Neuron (in vitro differentiated cells): ENCODE results near the gene ST3GAL4.
"Not testable (repeated sequence)": the region's sequence is repeated elsewhere in the genome, so short reads cannot be mapped to it uniquely, and the experiment has no call there.

Experiments used
- H2AFZ ChIP-seq: one replicate; pipeline ENCODE4 v1.6.1; 2013; ENCODE audit warnings: low read depth, mild to moderate bottlenecking, inconsistent platforms, low read length, moderate library complexity
- H3K27me3 ChIP-seq: one replicate; pipeline ENCODE4 v1.6.1; 2013; ENCODE audit warnings: low read length; ENCODE audit not compliant: insufficient read depth
- H3K36me3 ChIP-seq: one replicate; pipeline ENCODE4 v1.6.1; 2013; ENCODE audit warnings: low read length; ENCODE audit not compliant: insufficient read depth
- H3K4me1 ChIP-seq: one replicate; pipeline ENCODE4 v1.6.1; 2013; ENCODE audit warnings: low read length; ENCODE audit not compliant: insufficient read depth
- H3K4me3 ChIP-seq: 2 replicates; pipeline ENCODE4 v1.5.1; 2013; ENCODE audit warnings: mild to moderate bottlenecking, low read length, moderate library complexity
- H3K9me3 ChIP-seq: one replicate; pipeline ENCODE4 v1.6.1; 2013; ENCODE audit warnings: low read length

The ST3GAL4 gene

GRCh38 chr11:126345283-126345682 lies 10.2 kb upstream of the ST3GAL4 start:
- Histone ChIP-seq H3K4me3 (no peak overlapping the region), H3K9me3 (no peaks in the 10 kb centered on the region), H2AFZ (no peak overlapping the region), H3K27me3 (no peaks in the 10 kb centered on the region), H3K4me1 (no peaks in the 10 kb centered on the region), H3K36me3 (peaks cover 20% of the 10 kb centered on the region)

- Histone ChIP-seq H2AFZ (no peak overlapping the region), H3K36me3 (peaks cover 20% of the 10 kb centered on the region), H3K9me3 (no peaks in the 10 kb centered on the region), H3K27me3 (no peaks in the 10 kb centered on the region), H3K4me1 (no peaks in the 10 kb centered on the region), H3K4me3 (no peak overlapping the region)
Observed at GRCh38 chr11:126345759-126346585, 9.5 kb upstream of the ST3GAL4 start.

- Histone ChIP-seq H3K36me3 (peaks cover 20% of the 10 kb centered on the region), H3K4me3 (no peak overlapping the region), H3K9me3 (no peaks in the 10 kb centered on the region), H2AFZ (no peak overlapping the region), H3K27me3 (no peaks in the 10 kb centered on the region), H3K4me1 (no peaks in the 10 kb centered on the region)
Observed at GRCh38 chr11:126346586-126346940, 8.9 kb upstream of the ST3GAL4 start.

GRCh38 chr11:126346946-126347345 lies 8.5 kb upstream of the ST3GAL4 start:
- H3K36me3 ChIP-seq = peaks cover 20% of the 10 kb centered on the region
- not testable (repeated sequence) for H3K4me3 ChIP-seq, H3K27me3 ChIP-seq, H2AFZ ChIP-seq, H3K4me1 ChIP-seq, H3K9me3 ChIP-seq

GRCh38 chr11:126347751-126348668 lies 7.5 kb upstream of the ST3GAL4 start:
- Histone ChIP-seq H3K4me1 (no peaks in the 10 kb centered on the region), H3K27me3 (no peaks in the 10 kb centered on the region), H3K9me3 (no peaks in the 10 kb centered on the region), H3K4me3 (no peak overlapping the region), H2AFZ (no peak overlapping the region), H3K36me3 (peaks cover 20% of the 10 kb centered on the region)

GRCh38 chr11:126348806-126349582 lies 6.5 kb upstream of the ST3GAL4 start:
- no peak overlapping the region for H3K4me3 ChIP-seq
- H3K27me3 ChIP-seq = no peaks in the 10 kb centered on the region
- H3K36me3 ChIP-seq = peaks cover 17% of the 10 kb centered on the region
- H3K4me1 ChIP-seq = no peaks in the 10 kb centered on the region
- no peaks in the 10 kb centered on the region for H3K9me3 ChIP-seq
- no peak overlapping the region for H2AFZ ChIP-seq

- Histone ChIP-seq H3K9me3 (no peaks in the 10 kb centered on the region), H2AFZ (no peak overlapping the region), H3K4me3 (no peak overlapping the region), H3K36me3 (peaks cover 12% of the 10 kb centered on the region), H3K4me1 (peaks cover 5% of the 10 kb centered on the region), H3K27me3 (no peaks in the 10 kb centered on the region)
Observed at GRCh38 chr11:126350836-126351235, 4.7 kb upstream of the ST3GAL4 start.

GRCh38 chr11:126352163-126352562 lies 3.3 kb upstream of the ST3GAL4 start:
- Histone ChIP-seq H2AFZ (no peak overlapping the region), H3K4me3 (no peak overlapping the region), H3K27me3 (no peaks in the 10 kb centered on the region), H3K36me3 (peaks cover 4% of the 10 kb centered on the region), H3K4me1 (peaks cover 18% of the 10 kb centered on the region), H3K9me3 (no peaks in the 10 kb centered on the region)

- H3K4me1 ChIP-seq = peaks cover 18% of the 10 kb centered on the region
- H3K4me3 ChIP-seq = no peak overlapping the region
- H3K9me3 ChIP-seq = no peaks in the 10 kb centered on the region
Observed at GRCh38 chr11:126352934-126353801, 2.3 kb upstream of the ST3GAL4 start.

GRCh38 chr11:126354631-126355323 lies 709 bp upstream of the ST3GAL4 start:
- peak overlapping the region; percentile 86 for H3K4me3 ChIP-seq

More at GRCh38 chr11:126352934-126353801, 2.3 kb upstream of the ST3GAL4 start:
- Histone ChIP-seq H3K36me3 (no peaks in the 10 kb centered on the region), H2AFZ (no peak overlapping the region), H3K27me3 (no peaks in the 10 kb centered on the region)

GRCh38 chr11:126355926-126356897 lies 726 bp downstream of the ST3GAL4 start:
- H3K27me3 ChIP-seq = no peaks in the 10 kb centered on the region
- H3K4me1 ChIP-seq = peaks cover 18% of the 10 kb centered on the region
- H3K9me3 ChIP-seq = no peaks in the 10 kb centered on the region
- peak overlapping the region; percentile 86 for H3K4me3 ChIP-seq
- no peak overlapping the region for H2AFZ ChIP-seq
- no peaks in the 10 kb centered on the region for H3K36me3 ChIP-seq

More at GRCh38 chr11:126354631-126355323, 709 bp upstream of the ST3GAL4 start:
- Histone ChIP-seq H2AFZ (peak overlapping the region; percentile 57), H3K36me3 (no peaks in the 10 kb centered on the region), H3K9me3 (no peaks in the 10 kb centered on the region), H3K27me3 (no peaks in the 10 kb centered on the region), H3K4me1 (peaks cover 18% of the 10 kb centered on the region)
